Keratinocyte (primary cell): ENCODE measurements around the gene LSM14A. TPM values are rescaled to one million over a fixed set of nuclear protein-coding genes. Genes with fewer than 3 reads are reported as not detected.

Source experiments
- DNase-seq: peaks from one replicate; pipeline ENCODE4 v3.0.0-alpha.2; 2011; ENCODE audit warnings: low read depth, missing footprints, low spot score
- FAIRE-seq: peaks from 2 replicates; lab custom pipeline; 2011; peaks lifted over from hg19 to GRCh38; lab: Jason Lieb, UNC
- H2AFZ ChIP-seq: 2 replicates; pipeline ENCODE4 v1.6.0; 2012; ENCODE audit warnings: low read length, control low read depth, inconsistent platforms; ENCODE audit not compliant: control insufficient read depth
- H3K27ac ChIP-seq: 2 replicates; pipeline ENCODE4 v1.5.1; 2011; ENCODE audit warnings: low read length; ENCODE audit not compliant: control insufficient read depth, insufficient read depth
- H3K27me3 ChIP-seq: 3 replicates; pipeline ENCODE4 v1.6.0; 2011; ENCODE audit warnings: low read length; ENCODE audit not compliant: control insufficient read depth, insufficient read depth; ENCODE audit errors: extremely low read depth
- H3K36me3 ChIP-seq, 2 experiments: 2 replicates in 1 of 2; 3 replicates in 1 of 2; pipeline ENCODE4 v1.5.1; 2011; ENCODE audit warnings: low read length in 2 of 2, mild to moderate bottlenecking in 1 of 2; ENCODE audit not compliant: control insufficient read depth in 2 of 2, insufficient read depth in 2 of 2; ENCODE audit errors: extremely low read depth in 1 of 2
- H3K4me1 ChIP-seq: 3 replicates; pipeline ENCODE4 v1.5.1; 2011; ENCODE audit warnings: low read length; ENCODE audit not compliant: control insufficient read depth, insufficient read depth; ENCODE audit errors: extremely low read depth
- H3K4me2 ChIP-seq: 3 replicates; pipeline ENCODE4 v1.6.0; 2011; ENCODE audit warnings: low read depth, low read length; ENCODE audit not compliant: control insufficient read depth, insufficient read depth; ENCODE audit errors: extremely low read depth
- H3K4me3 ChIP-seq, 3 experiments: fragments of 200-600 bp in 1 of 3; sonication (generic) in 1 of 3; 2 replicates in 2 of 3; 3 replicates in 1 of 3; pipeline ENCODE4 v1.5.1; 2011 to 2016; ENCODE audit warnings: low read length in 3 of 3, mild to moderate bottlenecking in 3 of 3, control low read depth in 2 of 3, inconsistent platforms in 1 of 3, low read depth in 1 of 3, mixed read lengths in 1 of 3, mixed run types in 1 of 3, moderate library complexity in 1 of 3; ENCODE audit not compliant: control insufficient read depth in 2 of 3, insufficient read depth in 2 of 3; ENCODE audit errors: extremely low read depth in 1 of 3
- H3K79me2 ChIP-seq: 2 replicates; pipeline ENCODE4 v1.6.0; 2012; ENCODE audit warnings: low read length; ENCODE audit not compliant: control insufficient read depth, insufficient read depth
- H3K9ac ChIP-seq: 3 replicates; pipeline ENCODE4 v1.6.0; 2011; ENCODE audit warnings: low read length; ENCODE audit not compliant: control insufficient read depth, insufficient read depth; ENCODE audit errors: extremely low read depth
- H3K9me1 ChIP-seq: 3 replicates; pipeline ENCODE4 v1.6.0; 2011; ENCODE audit warnings: low read length; ENCODE audit not compliant: control insufficient read depth, insufficient read depth; ENCODE audit errors: extremely low read depth
- H3K9me3 ChIP-seq: 2 replicates; pipeline ENCODE4 v1.5.1; 2012; ENCODE audit warnings: low read depth, low read length; ENCODE audit not compliant: control insufficient read depth
- H4K20me1 ChIP-seq: 3 replicates; pipeline ENCODE4 v1.6.0; 2011; ENCODE audit warnings: low read length; ENCODE audit not compliant: control insufficient read depth, insufficient read depth; ENCODE audit errors: extremely low read depth
- CTCF ChIP-seq, 3 experiments: IDR thresholded peaks in 1 of 3; conservative IDR thresholded peaks in 1 of 3; optimal IDR thresholded peaks in 1 of 3; 2 replicates in 2 of 3; 3 replicates in 1 of 3; pipeline versions ENCODE3 to v1.5.1; 2011; ENCODE audit warnings: low read length in 3 of 3, mild to moderate bottlenecking in 3 of 3, moderate library complexity in 2 of 3, control low read depth in 1 of 3, inconsistent platforms in 1 of 3; ENCODE audit not compliant: insufficient read depth in 2 of 3; ENCODE audit errors: extremely low read depth in 1 of 3
- EZH2 ChIP-seq: IDR thresholded peaks from one replicate; pipeline ENCODE4 v1.6.1; 2012; ENCODE audit warnings: inconsistent platforms, mild to moderate bottlenecking, low read length, moderate library complexity
- dilution Hi-C: fragments of 300-500 bp; cut with MboI; formaldehyde crosslinking; loops from one replicate; pipeline ENCODE4 v1.7.0; 2020; ENCODE audit warnings: low sequenced_read_pairs; ENCODE audit not compliant: extremely low pct_ligation_motif_present
- polyA plus RNA-seq, 5 experiments: library from polyadenylated mRNA; depleted of rRNA in 3 of 5; stranded (reverse) in 3 of 5; stranded (forward) in 1 of 5; unstranded in 1 of 5; fragments of >200 nt; gene quantifications; 1 replicate in 1 of 5; 2 replicates in 3 of 5; 3 replicates in 1 of 5; pipeline versions ENCODE4 v1.2.1 to v1.2.3, GENCODE V29; 2011 to 2012; ENCODE audit warnings: missing spikeins in 2 of 5, low read depth in 1 of 5, low replicate concordance in 1 of 5

The LSM14A gene
- polyA plus RNA-seq, 1 donor (not counting 4 experiments of a cell fraction or from before 2014, with no cell fraction given), result 103 TPM

- Histone ChIP-seq H3K4me1 (peaks cover 20% of the 10 kb centered on the region), H3K4me3 (peak overlapping the region in 2 of 3 experiments; percentile 25 to 37), H3K27ac (peak overlapping the region; percentile 70), H3K9me1 (peaks cover 6% of the 10 kb centered on the region), H3K27me3 (no peaks in the 10 kb centered on the region), H2AFZ (no peak overlapping the region), H3K79me2 (no peaks in the 10 kb centered on the region), H3K4me2 (peak overlapping the region; percentile 72), H4K20me1 (peaks cover 10% of the 10 kb centered on the region), H3K36me3 (peaks cover 5 to 14% of the 10 kb centered on the region in 2 experiments), H3K9ac (peak overlapping the region; percentile 48), H3K9me3 (no peaks in the 10 kb centered on the region)
- FAIRE-seq (peak; percentile 94), DNase-seq (peak; percentile 70)
- dilution Hi-C loops, result no loop called here
- TF ChIP-seq CTCF (optimal IDR thresholded peaks at IDR 0.05 in 1 of 3, IDR thresholded peaks at IDR 0.05 in 1 of 3, conservative IDR thresholded peaks at IDR 0.05 in 1 of 3; ENCODE audit: extremely low read depth in 1 of 3, insufficient read depth in 2 of 3, low read length in 3 of 3) (no peak), EZH2 (no peak)
Observed at GRCh38 chr19:34232566-34233481, 60.5 kb downstream of the LSM14A start.

GRCh38 chr19:34235425-34235940 is 63.2 kb downstream of the LSM14A start:
- H3K9ac ChIP-seq, result no peak overlapping the region
- TF ChIP-seq EZH2 (no peak), CTCF (optimal IDR thresholded peaks at IDR 0.05 in 1 of 3, IDR thresholded peaks at IDR 0.05 in 1 of 3, conservative IDR thresholded peaks at IDR 0.05 in 1 of 3; ENCODE audit: extremely low read depth in 1 of 3, insufficient read depth in 2 of 3, low read length in 3 of 3) (no peak)
- H2AFZ ChIP-seq, result no peak overlapping the region
- H3K36me3 ChIP-seq, result peaks cover 3% of the 10 kb centered on the region in 2 experiments
- DNase-seq (no peak), FAIRE-seq (no peak)
- H3K79me2 ChIP-seq, result no peaks in the 10 kb centered on the region
- H3K9me3 ChIP-seq, result no peaks in the 10 kb centered on the region
- dilution Hi-C loops, result no loop called here
- no peaks in the 10 kb centered on the region for H3K27me3 ChIP-seq
- H3K4me3 ChIP-seq, result no peak overlapping the region
- H4K20me1 ChIP-seq, result peaks cover 10% of the 10 kb centered on the region
- peaks cover 20% of the 10 kb centered on the region for H3K4me1 ChIP-seq
- no peak overlapping the region for H3K4me2 ChIP-seq
- no peak overlapping the region for H3K27ac ChIP-seq
- peaks cover 6% of the 10 kb centered on the region for H3K9me1 ChIP-seq
